GM12892 (cell line): ENCODE data around the gene TKFC.
A peak's percentile ranks its signal among the peaks of the same experiment; 100 is the strongest.

ENCODE experiments used
- POLR2A ChIP-seq: IDR thresholded peaks from 2 replicates; pipeline ENCODE4 v1.6.1; 2011; ENCODE audit warnings: low read depth, low read length, control low read depth
- POLR2AphosphoS5 ChIP-seq: IDR thresholded peaks from 2 replicates; pipeline ENCODE4 v1.6.1; 2011; ENCODE audit warnings: low read depth, low read length, control low read depth
- TAF1 ChIP-seq: IDR thresholded peaks from 2 replicates; pipeline ENCODE4 v1.6.1; 2011; ENCODE audit warnings: low read depth, mild to moderate bottlenecking, control low read depth, low read length, borderline replicate concordance

GRCh38 chr11:61349189-61349751 lies 16.2 kb downstream of the TKFC start:
- TF ChIP-seq POLR2AphosphoS5 (0 out of 2 replicates have a peak, but pooled peaks have one; percentile 5), POLR2A (no peak), TAF1 (no peak)
